Loucy (cell line): ENCODE results near the gene HSBP1L1.

Source experiments
- H2AFZ ChIP-seq: fragments of 200-600 bp; sonication (generic); 2 replicates; pipeline ENCODE4 v1.6.0; 2016; ENCODE audit warnings: antibody characterized with exemption, mild to moderate bottlenecking, low read length, moderate library complexity
- H3F3A ChIP-seq: fragments of 200-600 bp; 2 replicates; pipeline ENCODE4 v1.6.0; 2016; ENCODE audit warnings: antibody characterized with exemption, low read depth, mild to moderate bottlenecking
- H3K27me3 ChIP-seq: fragments of 200-600 bp; sonication (generic); 2 replicates; pipeline ENCODE4 v1.6.1; 2014; ENCODE audit warnings: low read length, mild to moderate bottlenecking; ENCODE audit not compliant: insufficient read depth, poor library complexity, severe bottlenecking
- H3K36me3 ChIP-seq: fragments of 200-600 bp; sonication (generic); 2 replicates; pipeline ENCODE4 v1.6.1; 2016; ENCODE audit warnings: low read length; ENCODE audit not compliant: insufficient read depth
- H3K4me1 ChIP-seq: fragments of 200-600 bp; sonication (generic); 2 replicates; pipeline ENCODE4 v1.5.1; 2014; ENCODE audit warnings: low read length, mild to moderate bottlenecking; ENCODE audit not compliant: insufficient read depth, poor library complexity, severe bottlenecking
- H3K4me2 ChIP-seq: fragments of 200-600 bp; sonication (generic); 2 replicates; pipeline ENCODE4 v1.6.0; 2014; ENCODE audit warnings: antibody characterized with exemption, low read length, low read depth, mild to moderate bottlenecking; ENCODE audit not compliant: poor library complexity, severe bottlenecking
- H3K4me3 ChIP-seq: fragments of 200-600 bp; sonication (generic); 2 replicates; pipeline ENCODE4 v1.5.1; 2014; ENCODE audit warnings: low read length, mild to moderate bottlenecking, mixed read lengths; ENCODE audit not compliant: poor library complexity, severe bottlenecking
- H3K79me2 ChIP-seq: fragments of 200-600 bp; sonication (generic); 2 replicates; pipeline ENCODE4 v1.6.1; 2014; ENCODE audit warnings: low read length; ENCODE audit not compliant: insufficient read depth
- H3K9ac ChIP-seq: fragments of 200-600 bp; sonication (generic); 2 replicates; pipeline ENCODE4 v1.6.0; 2014; ENCODE audit warnings: mild to moderate bottlenecking, low read depth, low read length, moderate library complexity; ENCODE audit not compliant: poor library complexity, severe bottlenecking
- H3K9me2 ChIP-seq: fragments of 200-600 bp; sonication (generic); replicated peaks from 2 replicates; pipeline ENCODE4 v1.6.1; 2016; ENCODE audit warnings: low read depth, low read length, mixed read lengths
- H3K9me3 ChIP-seq: fragments of 200-600 bp; sonication (generic); 2 replicates; pipeline ENCODE4 v1.6.1; 2014; ENCODE audit warnings: mild to moderate bottlenecking, antibody characterized with exemption, low read length, low read depth; ENCODE audit not compliant: insufficient read depth
- H4K20me1 ChIP-seq: fragments of 200-600 bp; sonication (generic); 2 replicates; pipeline ENCODE4 v1.6.0; 2014; ENCODE audit warnings: antibody characterized with exemption, low read length, mild to moderate bottlenecking; ENCODE audit not compliant: insufficient read depth, poor library complexity, severe bottlenecking
- CTCF ChIP-seq: fragments of 200-600 bp; sonication (generic); conservative IDR thresholded peaks from 2 replicates; pipeline ENCODE4 v1.5.1; 2014; ENCODE audit warnings: mild to moderate bottlenecking, antibody characterized with exemption, low read length
- EZH2phosphoT487 ChIP-seq: fragments of 200-600 bp; IDR thresholded peaks from 2 replicates; pipeline ENCODE4 v1.6.1; 2018; ENCODE audit warnings: antibody characterized with exemption, mild to moderate bottlenecking, moderate library complexity, borderline replicate concordance

The HSBP1L1 gene

DNA sequence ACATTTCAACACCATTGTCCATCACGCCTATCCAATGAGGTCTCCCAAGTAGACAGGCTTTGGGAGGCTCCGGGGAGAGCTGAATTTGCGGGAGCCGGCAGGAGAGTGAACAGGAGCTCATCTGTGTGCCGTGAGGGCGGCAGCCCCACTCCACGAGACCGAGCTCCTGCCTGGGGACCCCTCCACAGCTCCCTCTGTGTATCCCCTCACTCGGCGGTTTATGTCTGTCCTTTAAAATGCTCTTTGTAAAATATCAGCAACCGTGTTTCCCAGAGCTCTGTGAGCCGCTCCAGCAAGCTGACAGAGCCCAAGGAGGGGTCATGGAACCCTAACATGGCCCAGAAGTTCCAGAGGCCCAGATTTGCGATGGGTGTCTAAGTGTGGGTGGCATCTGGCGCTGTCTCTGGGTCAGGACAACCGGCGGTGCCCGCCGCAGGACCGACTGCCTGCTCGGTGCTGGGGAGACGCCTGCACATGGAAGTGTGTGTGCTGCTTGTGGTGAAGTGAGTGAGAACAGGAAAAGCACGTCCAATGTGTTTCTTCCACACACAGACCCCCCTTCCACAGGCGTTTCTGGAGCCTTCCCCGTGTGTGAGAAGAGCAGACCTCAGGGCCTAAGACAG lies 47.8 kb upstream of the HSBP1L1 start:
- TF ChIP-seq EZH2phosphoT487: no peak
- no peak for TF ChIP-seq CTCF
- Histone ChIP-seq H3K9ac (no peak overlapping the region), H3K27me3 (no peaks in the 10 kb centered on the region), H4K20me1 (no peaks in the 10 kb centered on the region), H3K4me3 (no peak overlapping the region), H2AFZ (no peak overlapping the region), H3F3A (no peaks in the 10 kb centered on the region), H3K4me1 (no peaks in the 10 kb centered on the region), H3K9me2 (no peaks in the 10 kb centered on the region), H3K4me2 (no peak overlapping the region), H3K9me3 (no peaks in the 10 kb centered on the region), H3K79me2 (no peaks in the 10 kb centered on the region), H3K36me3 (peaks cover 28% of the 10 kb centered on the region; the same call in 1 of the 2 replicates)

GRCh38 chr18:79917169-79917852 lies 47.1 kb upstream of the HSBP1L1 start:
- Histone ChIP-seq H3K9me2 (no peaks in the 10 kb centered on the region), H2AFZ (no peak overlapping the region), H4K20me1 (no peaks in the 10 kb centered on the region), H3K4me1 (no peaks in the 10 kb centered on the region), H3K27me3 (no peaks in the 10 kb centered on the region), H3K79me2 (no peaks in the 10 kb centered on the region), H3K9me3 (no peaks in the 10 kb centered on the region), H3F3A (no peaks in the 10 kb centered on the region), H3K9ac (no peak overlapping the region), H3K4me2 (no peak overlapping the region), H3K36me3 (peaks cover 28% of the 10 kb centered on the region; the same call in 1 of the 2 replicates), H3K4me3 (no peak overlapping the region)
- TF ChIP-seq EZH2phosphoT487: no peak
- no peak for TF ChIP-seq CTCF

- no peak overlapping the region for H3K4me2 ChIP-seq
- no peak overlapping the region for H3K9ac ChIP-seq
- no peak for TF ChIP-seq CTCF
- no peak for TF ChIP-seq EZH2phosphoT487
- peaks cover 28% of the 10 kb centered on the region; the same call in 1 of the 2 replicates for H3K36me3 ChIP-seq
- H3K9me2 ChIP-seq: no peaks in the 10 kb centered on the region
- H3K4me1 ChIP-seq: no peaks in the 10 kb centered on the region
- no peak overlapping the region for H2AFZ ChIP-seq
- H3F3A ChIP-seq: no peaks in the 10 kb centered on the region
- no peaks in the 10 kb centered on the region for H3K79me2 ChIP-seq
- H4K20me1 ChIP-seq: no peaks in the 10 kb centered on the region
- H3K9me3 ChIP-seq: no peaks in the 10 kb centered on the region
- no peaks in the 10 kb centered on the region for H3K27me3 ChIP-seq
- H3K4me3 ChIP-seq: no peak overlapping the region
These were observed 46.4 kb upstream of the HSBP1L1 start for GRCh38 chr18:79917853-79918614.
